ENCODE measurements around the gene RPUSD2. TPM values are rescaled to one million over a fixed set of nuclear protein-coding genes. Genes with fewer than 3 reads are reported as not detected.
A peak's percentile ranks its signal among the peaks of the same experiment; 100 is the strongest.

The RPUSD2 gene
- total RNA-seq, 1 experiment from 2014 or later: 38.1 TPM

- no peak for DNase-seq
- Histone ChIP-seq H3K27me3 (ENCODE audit: control insufficient read depth, insufficient read depth, low read length) (no peaks in the 10 kb centered on the region; the same call in 1 of the 2 replicates), H3K36me3 (replicated peaks; ENCODE audit: control insufficient read depth, insufficient read depth, low read length) (no peaks in the 10 kb centered on the region), H3K4me3 (ENCODE audit: insufficient read depth, low read depth, low read length) (no peak overlapping the region)
Observed at GRCh38 chr15:40590667-40591050, 21.6 kb downstream of the RPUSD2 start.

GRCh38 chr15:40591389-40591788 is 22.3 kb downstream of the RPUSD2 start:
- Histone ChIP-seq H3K4me3 (ENCODE audit: insufficient read depth, low read depth, low read length) (peak overlapping the region; percentile 5; the same call in 1 of the 2 replicates), H3K36me3 (replicated peaks; ENCODE audit: control insufficient read depth, insufficient read depth, low read length) (no peaks in the 10 kb centered on the region), H3K27me3 (ENCODE audit: control insufficient read depth, insufficient read depth, low read length) (no peaks in the 10 kb centered on the region; the same call in 1 of the 2 replicates)
- DNase-seq: peak; percentile 58

- Histone ChIP-seq H3K27me3 (ENCODE audit: control insufficient read depth, insufficient read depth, low read length) (no peaks in the 10 kb centered on the region; the same call in 1 of the 2 replicates), H3K4me3 (ENCODE audit: insufficient read depth, low read depth, low read length) (no peak overlapping the region), H3K36me3 (replicated peaks; ENCODE audit: control insufficient read depth, insufficient read depth, low read length) (no peaks in the 10 kb centered on the region)
- DNase-seq: no peak
Observed at GRCh38 chr15:40593165-40593564, 24.1 kb downstream of the RPUSD2 start.

GRCh38 chr15:40593588-40594428 is 24.7 kb downstream of the RPUSD2 start, which contains the start of gene KNL1:
Gene KNL1 (plus strand): TSS chr15:40594249. CDS start chr15:40602932, 8,683 bp downstream.
- no peaks in the 10 kb centered on the region; the same call in 1 of the 2 replicates for H3K27me3 ChIP-seq (ENCODE audit: control insufficient read depth, insufficient read depth, low read length)
- peak within 1 kb of the TSS; percentile 95 for H3K4me3 ChIP-seq (ENCODE audit: insufficient read depth, low read depth, low read length)
- peak; percentile 89 for DNase-seq
- H3K36me3 ChIP-seq (replicated peaks; ENCODE audit: control insufficient read depth, insufficient read depth, low read length): no peaks in the 10 kb centered on the region

- no peaks in the 10 kb centered on the region for H3K36me3 ChIP-seq (replicated peaks; ENCODE audit: control insufficient read depth, insufficient read depth, low read length)
- H3K4me3 ChIP-seq (ENCODE audit: insufficient read depth, low read depth, low read length): peak overlapping the region; percentile 95
- peak; percentile 81 for DNase-seq
- no peaks in the 10 kb centered on the region for H3K27me3 ChIP-seq (ENCODE audit: control insufficient read depth, insufficient read depth, low read length)
Observed at GRCh38 chr15:40594429-40594836, 25.3 kb downstream of the RPUSD2 start.

- no peaks in the 10 kb centered on the region for H3K27me3 ChIP-seq (ENCODE audit: control insufficient read depth, insufficient read depth, low read length)
- peak overlapping the region; percentile 95; the same call in 1 of the 2 replicates for H3K4me3 ChIP-seq (ENCODE audit: insufficient read depth, low read depth, low read length)
- DNase-seq: no peak
- H3K36me3 ChIP-seq (replicated peaks; ENCODE audit: control insufficient read depth, insufficient read depth, low read length): no peaks in the 10 kb centered on the region
Observed at GRCh38 chr15:40595219-40595618, 26.1 kb downstream of the RPUSD2 start.

GRCh38 chr15:40595773-40596172 is 26.7 kb downstream of the RPUSD2 start:
- no peak for DNase-seq
- Histone ChIP-seq H3K4me3 (ENCODE audit: insufficient read depth, low read depth, low read length) (no peak overlapping the region), H3K27me3 (ENCODE audit: control insufficient read depth, insufficient read depth, low read length) (no peaks in the 10 kb centered on the region), H3K36me3 (replicated peaks; ENCODE audit: control insufficient read depth, insufficient read depth, low read length) (no peaks in the 10 kb centered on the region)

GRCh38 chr15:40597024-40597423 is 27.9 kb downstream of the RPUSD2 start:
- Histone ChIP-seq H3K4me3 (ENCODE audit: insufficient read depth, low read depth, low read length) (no peak overlapping the region), H3K27me3 (ENCODE audit: control insufficient read depth, insufficient read depth, low read length) (no peaks in the 10 kb centered on the region), H3K36me3 (replicated peaks; ENCODE audit: control insufficient read depth, insufficient read depth, low read length) (no peaks in the 10 kb centered on the region)
- no peak for DNase-seq

- Histone ChIP-seq H3K36me3 (replicated peaks; ENCODE audit: control insufficient read depth, insufficient read depth, low read length) (no peaks in the 10 kb centered on the region), H3K27me3 (ENCODE audit: control insufficient read depth, insufficient read depth, low read length) (no peaks in the 10 kb centered on the region)
- DNase-seq: no peak
Observed at GRCh38 chr15:40598126-40598525, 29.0 kb downstream of the RPUSD2 start.

DNA sequence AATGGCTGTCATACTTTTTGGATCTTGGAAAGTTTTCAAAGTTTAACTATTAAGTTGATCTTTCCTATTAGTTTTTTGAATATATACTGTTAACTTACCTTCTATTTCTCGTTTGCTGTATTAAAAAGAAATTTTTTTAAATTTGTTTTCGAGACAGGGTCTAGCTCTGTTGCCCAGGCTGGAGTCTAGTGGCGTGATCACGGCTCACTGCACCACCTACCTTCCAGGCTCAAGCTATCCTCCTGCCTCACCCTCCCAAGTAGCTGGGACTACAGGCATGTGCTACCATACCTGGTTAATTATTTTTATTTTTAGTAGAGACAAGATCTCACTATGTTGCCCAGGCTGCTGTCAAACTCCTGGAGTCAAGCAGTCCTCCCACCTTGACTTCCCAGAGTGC is 29.6 kb downstream of the RPUSD2 start:
- DNase-seq: no peak
- H3K36me3 ChIP-seq (replicated peaks; ENCODE audit: control insufficient read depth, insufficient read depth, low read length): no peaks in the 10 kb centered on the region
- H3K27me3 ChIP-seq (ENCODE audit: control insufficient read depth, insufficient read depth, low read length): no peaks in the 10 kb centered on the region

More at GRCh38 chr15:40598126-40598525, 29.0 kb downstream of the RPUSD2 start:
- H3K4me3 ChIP-seq (ENCODE audit: insufficient read depth, low read depth, low read length): no peak overlapping the region

GRCh38 chr15:40600956-40601355 is 31.9 kb downstream of the RPUSD2 start:
- Histone ChIP-seq H3K4me3 (ENCODE audit: insufficient read depth, low read depth, low read length) (no peak overlapping the region), H3K36me3 (replicated peaks; ENCODE audit: control insufficient read depth, insufficient read depth, low read length) (no peaks in the 10 kb centered on the region), H3K27me3 (ENCODE audit: control insufficient read depth, insufficient read depth, low read length) (no peaks in the 10 kb centered on the region)
- no peak for DNase-seq

More for the DNA sequence above, 29.6 kb downstream of the RPUSD2 start:
- H3K4me3 ChIP-seq (ENCODE audit: insufficient read depth, low read depth, low read length): no peak overlapping the region

GRCh38 chr15:40603935-40604334 is 34.8 kb downstream of the RPUSD2 start:
- no peak overlapping the region for H3K4me3 ChIP-seq (ENCODE audit: insufficient read depth, low read depth, low read length)
- H3K27me3 ChIP-seq (ENCODE audit: control insufficient read depth, insufficient read depth, low read length): no peaks in the 10 kb centered on the region
- H3K36me3 ChIP-seq (replicated peaks; ENCODE audit: control insufficient read depth, insufficient read depth, low read length): no peaks in the 10 kb centered on the region
- DNase-seq: no peak

DNA sequence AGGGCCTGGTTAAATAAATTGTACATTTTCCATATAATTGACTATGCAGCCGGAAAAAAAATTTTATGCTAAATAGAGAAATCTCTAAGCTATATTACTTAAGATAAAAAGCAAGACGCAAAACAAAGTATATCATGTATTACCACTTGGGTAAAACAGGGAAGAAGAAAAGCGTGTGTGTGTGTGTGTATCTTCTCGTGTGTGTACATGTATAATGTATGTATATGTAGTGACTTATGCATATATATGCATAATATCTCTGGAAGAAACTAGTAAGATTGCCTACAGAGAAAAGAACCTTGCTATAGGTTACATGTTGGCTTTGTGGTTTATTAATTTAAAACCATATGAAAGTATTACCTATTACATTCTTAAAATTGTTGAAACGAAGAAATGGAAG is 44.0 kb downstream of the RPUSD2 start:
- no peak for DNase-seq
- H3K27me3 ChIP-seq (ENCODE audit: control insufficient read depth, insufficient read depth, low read length): no peaks in the 10 kb centered on the region
- H3K36me3 ChIP-seq (replicated peaks; ENCODE audit: control insufficient read depth, insufficient read depth, low read length): no peaks in the 10 kb centered on the region; the same call in 1 of the 2 replicates
- H3K4me3 ChIP-seq (ENCODE audit: insufficient read depth, low read depth, low read length): no peak overlapping the region

- Histone ChIP-seq H3K27me3 (ENCODE audit: control insufficient read depth, insufficient read depth, low read length) (no peaks in the 10 kb centered on the region), H3K36me3 (replicated peaks; ENCODE audit: control insufficient read depth, insufficient read depth, low read length) (no peaks in the 10 kb centered on the region), H3K4me3 (ENCODE audit: insufficient read depth, low read depth, low read length) (no peak overlapping the region)
- DNase-seq: no peak
Observed at GRCh38 chr15:40618023-40618422, 48.9 kb downstream of the RPUSD2 start.

GRCh38 chr15:40618906-40619305 is 49.8 kb downstream of the RPUSD2 start:
- H3K27me3 ChIP-seq (ENCODE audit: control insufficient read depth, insufficient read depth, low read length): no peaks in the 10 kb centered on the region
- DNase-seq: no peak

More at GRCh38 chr15:40618906-40619305, 49.8 kb downstream of the RPUSD2 start:
- Histone ChIP-seq H3K36me3 (replicated peaks; ENCODE audit: control insufficient read depth, insufficient read depth, low read length) (no peaks in the 10 kb centered on the region), H3K4me3 (ENCODE audit: insufficient read depth, low read depth, low read length) (no peak overlapping the region)
